T-helper 17 cell (primary cell): ENCODE results near the gene GLG1. TPM values are rescaled to one million over a fixed set of nuclear protein-coding genes. Genes with fewer than 3 reads are reported as not detected.
"Not testable (repeated sequence)": the region's sequence is repeated elsewhere in the genome, so short reads cannot be mapped to it uniquely, and the experiment has no call there.

Experiments
- ATAC-seq: fragments of 150-1000 bp; cut with Tn5 transposase; 2 replicates; pipeline ENCODE4 v1.10.0; 2021; ENCODE audit warnings: mild to moderate bottlenecking, moderate library complexity
- DNase-seq, 3 donors: peaks; one replicate each; pipeline versions ENCODE4 v3.0.0 to v3.0.0-alpha.2; 2020 to 2021
- H3K9me3 ChIP-seq: one replicate; pipeline ENCODE4 v1.7.0; 2013; ENCODE audit warnings: low read length, mild to moderate bottlenecking; ENCODE audit not compliant: control insufficient read depth, poor library complexity, severe bottlenecking
- H3K27ac Mint-ChIP-seq: one replicate; pipeline ENCODE4 v1.8.0; 2022; ENCODE audit warnings: mild to moderate bottlenecking, moderate library complexity, mixed read lengths
- H3K27me3 Mint-ChIP-seq: one replicate; pipeline ENCODE4 v1.8.0; 2022; ENCODE audit warnings: mixed read lengths
- H3K36me3 Mint-ChIP-seq: one replicate; pipeline ENCODE4 v1.8.0; 2022; ENCODE audit warnings: low read depth, mixed read lengths
- H3K4me1 Mint-ChIP-seq: one replicate; pipeline ENCODE4 v1.8.0; 2022; ENCODE audit warnings: mild to moderate bottlenecking, mixed read lengths
- H3K4me3 Mint-ChIP-seq: one replicate; pipeline ENCODE4 v1.8.0; 2022; ENCODE audit warnings: mild to moderate bottlenecking, moderate library complexity, mixed read lengths
- total RNA-seq, 4 donors: library from RNA in 2 of 4; stranded (reverse) in 2 of 4; gene quantifications; one replicate each; pipeline ENCODE4 v1.2.3 and lab custom pipeline; 2022 to 2026

The GLG1 gene
- total RNA-seq, 2 donors from 2014 or later: 166 to 180 TPM

GRCh38 chr16:74417897-74418296 is 189.0 kb downstream of the GLG1 start:
- H3K36me3 Mint-ChIP-seq, H3K9me3 ChIP-seq, H3K27me3 Mint-ChIP-seq, H3K4me3 Mint-ChIP-seq, H3K4me1 Mint-ChIP-seq, H3K27ac Mint-ChIP-seq, ATAC-seq, DNase-seq: not testable (repeated sequence)

- H3K4me3 Mint-ChIP-seq, H3K36me3 Mint-ChIP-seq, H3K27me3 Mint-ChIP-seq, H3K27ac Mint-ChIP-seq, ATAC-seq, H3K9me3 ChIP-seq, DNase-seq, H3K4me1 Mint-ChIP-seq: not testable (repeated sequence)
Measured at GRCh38 chr16:74413920-74414319, 193.0 kb downstream of the GLG1 start.

DNA sequence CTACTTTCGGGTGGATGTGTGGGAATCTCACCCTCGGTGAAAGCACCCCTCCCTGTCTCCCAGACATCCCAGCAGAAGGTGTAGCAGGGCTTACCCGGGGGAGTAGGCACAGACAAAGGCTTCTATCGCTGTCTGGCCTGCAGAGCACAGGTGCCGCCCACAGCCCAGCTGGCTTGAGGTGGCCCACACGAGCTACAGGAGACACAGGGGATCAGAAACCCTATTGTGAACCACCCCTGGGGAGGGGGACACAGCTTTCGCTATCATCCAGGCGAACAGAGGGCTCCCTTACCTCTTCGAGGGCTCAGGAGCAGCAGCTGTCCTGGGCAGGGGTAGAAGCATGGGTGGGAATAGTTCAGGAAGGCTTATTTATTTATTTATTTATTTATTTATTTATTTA is 193.4 kb downstream of the GLG1 start:
- H3K9me3 ChIP-seq, H3K4me3 Mint-ChIP-seq, DNase-seq, ATAC-seq, H3K36me3 Mint-ChIP-seq, H3K27me3 Mint-ChIP-seq, H3K27ac Mint-ChIP-seq, H3K4me1 Mint-ChIP-seq: not testable (repeated sequence)

DNA sequence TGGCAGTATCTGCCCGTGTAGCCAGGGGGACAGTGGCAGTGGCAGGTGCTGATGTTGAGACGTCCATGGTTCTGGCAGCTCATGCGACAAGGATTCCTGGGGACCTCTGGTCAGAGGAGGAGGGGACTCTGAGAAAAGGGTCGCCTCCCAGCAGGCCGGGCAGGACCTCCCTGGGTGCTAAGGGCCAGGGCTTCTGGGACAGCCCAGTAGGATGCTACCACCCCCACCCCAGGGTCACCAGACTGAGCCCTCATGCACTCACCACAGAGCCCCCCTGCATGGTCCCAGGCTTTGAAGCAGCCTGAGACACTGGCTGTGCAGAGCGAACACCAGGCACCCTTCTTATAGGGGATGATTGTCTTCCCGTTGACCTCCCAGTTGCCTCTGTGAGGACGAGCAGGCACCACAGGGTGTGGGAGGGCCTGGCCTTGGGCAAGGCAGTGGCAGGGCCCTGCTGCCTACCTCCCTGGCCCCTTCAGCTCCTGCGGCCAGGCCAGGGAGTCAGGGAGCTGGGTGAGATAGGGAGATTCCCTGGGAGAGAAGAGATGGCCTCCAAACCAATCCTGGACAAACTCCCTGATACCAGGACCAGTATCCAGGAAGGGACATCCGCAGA is 194.0 kb downstream of the GLG1 start:
- DNase-seq, H3K36me3 Mint-ChIP-seq, H3K4me3 Mint-ChIP-seq, H3K27me3 Mint-ChIP-seq, ATAC-seq, H3K27ac Mint-ChIP-seq, H3K9me3 ChIP-seq, H3K4me1 Mint-ChIP-seq: not testable (repeated sequence)

GRCh38 chr16:74412138-74412774 is 194.7 kb downstream of the GLG1 start:
- H3K4me3 Mint-ChIP-seq: not testable (repeated sequence)

DNA sequence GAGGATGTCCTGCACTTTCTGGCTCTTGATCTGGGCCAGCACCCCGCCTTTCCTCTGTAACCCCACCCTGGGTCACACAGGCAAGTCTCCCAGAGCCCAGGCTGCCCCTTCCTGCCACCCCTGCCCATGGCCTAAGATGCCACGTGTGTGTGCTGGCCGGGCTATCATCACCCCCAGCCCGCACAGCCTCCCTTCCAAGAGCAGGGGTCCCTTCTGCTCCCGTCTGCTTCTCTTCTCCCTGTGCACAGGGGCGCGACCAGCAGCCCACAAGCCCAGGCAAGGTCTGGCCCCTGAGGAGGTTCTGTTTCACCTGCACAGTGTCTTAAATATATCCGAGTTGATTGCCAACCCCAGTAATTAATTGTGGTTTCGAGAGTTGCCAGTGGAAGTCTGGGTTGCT is 195.9 kb downstream of the GLG1 start:
- not testable (repeated sequence) for H3K9me3 ChIP-seq, H3K4me1 Mint-ChIP-seq, H3K4me3 Mint-ChIP-seq, DNase-seq, H3K27ac Mint-ChIP-seq, H3K36me3 Mint-ChIP-seq, ATAC-seq, H3K27me3 Mint-ChIP-seq

More at GRCh38 chr16:74412138-74412774, 194.7 kb downstream of the GLG1 start:
- not testable (repeated sequence) for H3K27ac Mint-ChIP-seq, DNase-seq, H3K27me3 Mint-ChIP-seq, ATAC-seq, H3K4me1 Mint-ChIP-seq, H3K9me3 ChIP-seq, H3K36me3 Mint-ChIP-seq

- H3K4me1 Mint-ChIP-seq, H3K27me3 Mint-ChIP-seq, H3K36me3 Mint-ChIP-seq, ATAC-seq, H3K9me3 ChIP-seq, H3K4me3 Mint-ChIP-seq, DNase-seq, H3K27ac Mint-ChIP-seq: not testable (repeated sequence)
Measured at GRCh38 chr16:74410057-74410957, 196.6 kb downstream of the GLG1 start.

DNA sequence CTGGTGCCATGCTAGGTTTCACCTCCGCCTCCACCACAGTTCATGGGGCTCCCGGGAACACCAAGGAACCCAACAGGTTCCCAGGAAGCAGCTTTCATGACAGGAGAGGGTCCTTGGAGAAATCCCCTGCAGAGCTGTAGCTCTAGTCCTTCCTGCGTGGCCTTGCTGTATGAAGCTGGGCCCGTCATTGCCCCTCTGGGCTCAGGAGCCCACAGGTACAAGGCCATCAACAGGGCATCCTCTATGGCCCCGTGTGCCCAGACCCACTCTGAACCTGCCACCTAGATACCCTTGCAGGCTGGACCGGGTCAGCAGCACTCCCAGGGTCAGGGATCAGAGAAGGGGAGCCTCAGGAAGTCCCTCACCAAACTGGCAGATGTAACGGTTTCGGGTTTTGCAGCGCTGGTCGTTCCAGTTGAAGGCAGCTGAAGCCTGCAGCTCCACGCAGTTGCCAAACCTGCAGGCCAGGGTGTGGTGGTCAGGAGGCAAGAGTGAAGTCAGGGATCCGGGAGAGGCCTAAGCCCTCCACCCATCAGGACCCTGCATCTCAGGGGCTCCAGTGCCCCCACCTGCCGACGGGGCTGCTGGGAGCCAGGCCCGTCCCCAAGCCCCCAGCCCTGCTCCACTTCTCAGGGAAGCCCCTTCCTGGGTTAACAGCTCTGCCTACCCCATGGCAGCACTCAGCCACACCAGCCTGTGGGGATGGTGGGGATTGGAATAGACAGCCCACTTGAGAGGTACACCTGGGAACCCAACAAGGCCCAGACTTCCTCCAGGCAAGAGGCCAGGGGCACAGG is 197.5 kb downstream of the GLG1 start:
- not testable (repeated sequence) for DNase-seq, H3K4me1 Mint-ChIP-seq, H3K36me3 Mint-ChIP-seq, H3K4me3 Mint-ChIP-seq, H3K27ac Mint-ChIP-seq, H3K27me3 Mint-ChIP-seq, ATAC-seq, H3K9me3 ChIP-seq

DNA sequence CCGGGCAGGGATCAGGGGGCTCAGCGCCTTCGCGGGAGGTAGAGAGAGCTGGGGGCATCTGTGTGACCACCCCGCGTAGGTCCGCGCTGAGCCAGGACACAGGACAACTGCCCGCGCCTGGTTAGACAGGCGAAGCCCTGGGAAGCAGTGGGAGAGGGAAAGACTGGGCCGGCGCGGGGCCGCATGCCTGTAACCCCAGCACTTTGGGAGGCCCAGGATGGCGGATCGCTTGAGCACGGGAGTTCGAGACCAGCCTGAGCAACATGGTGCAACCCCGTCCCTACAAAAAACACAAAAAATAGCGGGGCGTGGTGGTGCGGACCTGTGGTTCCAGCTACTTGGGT is 199.6 kb downstream of the GLG1 start:
- DNase-seq, H3K4me1 Mint-ChIP-seq, ATAC-seq, H3K9me3 ChIP-seq, H3K27ac Mint-ChIP-seq, H3K36me3 Mint-ChIP-seq, H3K4me3 Mint-ChIP-seq, H3K27me3 Mint-ChIP-seq: not testable (repeated sequence)

DNA sequence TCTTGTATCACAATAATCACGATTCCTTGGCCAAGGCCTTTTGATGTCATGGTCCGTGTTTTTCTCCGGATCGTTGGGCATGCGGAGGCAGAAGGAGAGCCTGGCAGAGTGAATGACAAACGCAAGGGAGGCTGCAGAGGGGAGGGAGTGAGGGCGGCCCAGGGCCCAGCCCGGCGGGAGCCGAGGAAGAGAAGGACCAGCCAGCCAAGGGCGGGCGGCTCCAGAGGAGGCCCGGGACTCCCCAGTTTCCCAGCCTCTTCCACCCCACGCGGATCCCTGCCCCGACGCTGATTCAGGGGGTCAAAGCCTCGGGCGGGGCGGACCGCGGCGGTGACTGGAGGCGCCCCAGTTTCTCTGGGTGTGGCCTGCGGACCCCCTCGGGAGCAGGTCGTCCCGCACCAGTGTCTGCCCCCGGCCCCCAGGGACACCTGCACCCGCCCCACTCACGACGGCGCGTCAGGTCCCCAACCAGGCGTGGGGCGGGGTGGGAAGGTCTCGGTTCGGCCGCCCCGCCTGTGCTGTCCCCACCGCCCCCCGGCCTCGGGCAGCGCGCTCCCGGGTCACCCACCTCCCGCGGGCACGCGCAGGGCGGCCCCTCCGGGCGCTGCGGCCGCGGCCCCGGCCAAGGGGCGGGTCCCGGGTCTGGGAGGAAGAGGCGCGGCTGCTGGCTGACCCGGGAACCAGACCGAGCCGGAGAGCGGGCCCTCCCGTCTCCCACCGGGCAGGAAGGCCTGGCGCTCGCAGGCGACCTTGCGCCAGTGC is 200.1 kb downstream of the GLG1 start:
- ATAC-seq: peak; percentile 41
- H3K27ac Mint-ChIP-seq, H3K27me3 Mint-ChIP-seq: not testable (repeated sequence)

DNA sequence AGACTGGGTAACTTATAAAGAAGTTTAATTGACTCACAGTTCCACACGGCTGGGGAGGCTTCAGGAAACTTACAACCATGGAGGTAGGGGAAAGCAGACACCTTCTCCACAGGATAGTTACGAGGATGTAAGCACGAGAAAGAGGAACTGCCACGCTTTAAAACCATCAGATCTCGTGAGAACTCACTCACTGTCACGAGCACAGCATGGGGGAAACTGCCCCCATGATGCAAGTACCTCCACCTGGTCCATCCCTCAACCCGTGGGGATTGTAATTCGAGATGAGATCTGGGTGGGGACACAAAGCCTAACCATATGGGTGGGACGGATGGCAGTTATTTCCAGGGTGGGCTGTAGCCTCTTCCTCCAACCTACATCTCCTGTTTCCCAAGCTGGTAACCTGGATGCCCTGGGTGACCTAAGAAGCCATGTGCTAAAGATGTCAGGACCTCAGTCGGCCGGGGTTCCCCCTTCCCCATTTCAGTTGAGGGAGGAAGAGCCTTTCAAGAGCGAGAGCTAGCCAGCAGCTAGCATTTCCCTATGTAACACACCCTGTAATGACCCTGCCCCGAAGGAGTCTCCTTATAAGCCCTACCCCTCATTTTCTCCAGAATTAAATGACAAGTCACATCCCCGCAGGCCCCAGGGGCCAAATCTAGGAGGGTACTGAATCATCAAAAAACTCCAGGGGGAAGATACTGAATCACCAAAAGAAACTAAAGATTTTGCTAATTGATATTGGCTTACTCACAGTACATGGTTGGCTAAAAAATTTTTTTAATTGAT is 202.6 kb downstream of the GLG1 start:
- not testable (repeated sequence) for H3K4me1 Mint-ChIP-seq, H3K27me3 Mint-ChIP-seq, H3K36me3 Mint-ChIP-seq, H3K4me3 Mint-ChIP-seq, H3K9me3 ChIP-seq, ATAC-seq, DNase-seq, H3K27ac Mint-ChIP-seq

More for the DNA sequence above, 200.1 kb downstream of the GLG1 start:
- not testable (repeated sequence) for DNase-seq, H3K4me3 Mint-ChIP-seq, H3K9me3 ChIP-seq, H3K4me1 Mint-ChIP-seq, H3K36me3 Mint-ChIP-seq

DNA sequence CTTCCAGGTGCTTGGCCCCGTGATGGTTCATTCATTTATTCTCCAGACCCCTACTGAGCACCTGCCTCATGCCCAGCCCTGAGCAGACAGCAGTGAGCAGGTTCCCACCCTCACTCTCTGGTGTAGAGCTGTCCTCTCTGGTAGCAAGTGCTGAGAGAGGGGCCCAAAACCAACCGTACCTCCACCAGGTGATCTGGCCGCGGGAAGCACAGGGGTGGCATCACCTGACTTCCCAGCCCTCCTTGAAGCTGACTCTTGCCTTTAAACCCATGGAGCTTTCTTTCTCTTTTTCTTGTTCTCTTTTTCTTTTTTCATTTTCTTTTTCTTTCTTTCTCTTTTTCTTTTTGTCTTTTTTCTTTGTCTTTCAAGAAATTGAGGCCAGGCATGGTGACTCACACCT is 206.7 kb downstream of the GLG1 start:
- H3K36me3 Mint-ChIP-seq, ATAC-seq, H3K27ac Mint-ChIP-seq, H3K9me3 ChIP-seq, H3K4me1 Mint-ChIP-seq, DNase-seq, H3K4me3 Mint-ChIP-seq: not testable (repeated sequence)
- peaks cover 14% of the 10 kb centered on the region for H3K27me3 Mint-ChIP-seq
